IMR-90 (cell line): ENCODE results near the gene TNS3. TPM values are rescaled to one million over a fixed set of nuclear protein-coding genes. Genes with fewer than 3 reads are reported as not detected.

ENCODE experiments used
- ATAC-seq: fragments of 200-7000 bp; cut with Tn5 transposase; 2 replicates; pipeline ENCODE4 v1.9.1; 2020; ENCODE audit warnings: low read depth, mild to moderate bottlenecking, moderate library complexity
- BruUV-seq: library from RNA; stranded (reverse); fragments of 400-500 nt; replicated peaks from 2 replicates; lab custom pipeline; 2021; lab: Mats Ljungman, UMichigan
- CTCF ChIA-PET: fragments of 300-600 bp; formaldehyde crosslinking; extraction: SDS; loops from one replicate; lab custom pipeline; 2021; ENCODE audit warnings: antibody characterized with exemption; lab: Yijun Ruan, JAX
- POLR2A ChIA-PET: fragments of 300-600 bp; sonication (Branson Sonifier 250); formaldehyde crosslinking; loops from one replicate; lab custom pipeline; 2022; ENCODE audit warnings: antibody characterized with exemption; ENCODE audit not compliant: unreplicated experiment; lab: Charles Lee
- DNase-seq: peaks from one replicate; pipeline ENCODE4 v3.0.0; 2013
- H2AFZ ChIP-seq: replicated peaks from 2 replicates; pipeline ENCODE3; 2013; ENCODE audit warnings: low read length, mild to moderate bottlenecking; ENCODE audit not compliant: poor library complexity
- H2AK5ac ChIP-seq: 2 replicates; pipeline ENCODE4 v1.6.1; 2013; ENCODE audit warnings: low read depth, low read length, inconsistent platforms
- H2AK9ac ChIP-seq: replicated peaks from 2 replicates; pipeline ENCODE3; 2013; ENCODE audit warnings: mild to moderate bottlenecking, low read depth, low read length, moderate library complexity; ENCODE audit not compliant: poor library complexity
- H2BK120ac ChIP-seq: 2 replicates; pipeline ENCODE4 v1.6.1; 2013; ENCODE audit warnings: low read depth, low read length, inconsistent platforms
- H2BK15ac ChIP-seq: 3 replicates; pipeline ENCODE4 v1.6.1; 2013; ENCODE audit warnings: low read depth, low read length, inconsistent platforms
- H2BK20ac ChIP-seq: 2 replicates; pipeline ENCODE4 v1.6.1; 2013; ENCODE audit warnings: low read depth, mild to moderate bottlenecking, inconsistent platforms, low read length, moderate library complexity
- H2BK5ac ChIP-seq: 2 replicates; pipeline ENCODE4 v1.6.1; 2013; ENCODE audit warnings: mild to moderate bottlenecking, low read depth, low read length, inconsistent platforms; ENCODE audit not compliant: poor library complexity, severe bottlenecking
- H3K14ac ChIP-seq: replicated peaks from 2 replicates; pipeline ENCODE4 v1.6.1; 2013; ENCODE audit warnings: low read depth, low read length, inconsistent platforms
- H3K18ac ChIP-seq: 2 replicates; pipeline ENCODE4 v1.6.1; 2013; ENCODE audit warnings: low read depth, low read length, control low read depth
- H3K23ac ChIP-seq: 2 replicates; pipeline ENCODE4 v1.6.1; 2013; ENCODE audit warnings: low read depth, low read length, inconsistent platforms
- H3K27ac ChIP-seq: 2 replicates; pipeline ENCODE4 v1.5.1; 2013; ENCODE audit warnings: mild to moderate bottlenecking, control low read depth, low read length; ENCODE audit not compliant: insufficient read depth
- H3K27me3 ChIP-seq: 2 replicates; pipeline ENCODE4 v1.6.1; 2013; ENCODE audit warnings: low read length; ENCODE audit not compliant: control insufficient read depth, insufficient read depth
- H3K36me3 ChIP-seq: 2 replicates; pipeline ENCODE4 v1.6.1; 2013; ENCODE audit warnings: low read length, mixed read lengths; ENCODE audit not compliant: control insufficient read depth, insufficient read depth
- H3K4ac ChIP-seq: 2 replicates; pipeline ENCODE4 v1.6.1; 2013; ENCODE audit warnings: low read depth, low read length, inconsistent platforms
- H3K4me1 ChIP-seq: 2 replicates; pipeline ENCODE4 v1.6.1; 2013; ENCODE audit warnings: low read length, mixed read lengths; ENCODE audit not compliant: control insufficient read depth, insufficient read depth
- H3K4me2 ChIP-seq: 2 replicates; pipeline ENCODE4 v1.6.1; 2013; ENCODE audit warnings: low read depth, mild to moderate bottlenecking, control low read depth, low read length, moderate library complexity
- H3K4me3 ChIP-seq: 2 replicates; pipeline ENCODE4 v1.5.1; 2013; ENCODE audit warnings: low read depth, mild to moderate bottlenecking, control low read depth, low read length, moderate library complexity; ENCODE audit not compliant: insufficient read depth
- H3K56ac ChIP-seq: 2 replicates; pipeline ENCODE4 v1.6.1; 2013; ENCODE audit warnings: low read length, inconsistent platforms; ENCODE audit not compliant: insufficient read depth; ENCODE audit errors: extremely low read depth
- H3K79me1 ChIP-seq, 2 experiments: 2 replicates each; pipeline ENCODE4 v1.6.1; 2013; ENCODE audit warnings: low read length in 2 of 2, inconsistent platforms in 1 of 2, low read depth in 1 of 2
- H3K9ac ChIP-seq: 2 replicates; pipeline ENCODE4 v1.6.1; 2013; ENCODE audit warnings: low read depth, low read length, control low read depth
- H3K9me1 ChIP-seq: 2 replicates; pipeline ENCODE4 v1.6.1; 2013; ENCODE audit warnings: low read length, inconsistent platforms; ENCODE audit not compliant: insufficient read depth
- H3K9me3 ChIP-seq: 2 replicates; pipeline ENCODE4 v1.6.1; 2013; ENCODE audit warnings: low read length; ENCODE audit not compliant: control insufficient read depth, insufficient read depth
- H4K20me1 ChIP-seq: 2 replicates; pipeline ENCODE4 v1.6.1; 2013; ENCODE audit warnings: low read length, inconsistent platforms; ENCODE audit not compliant: insufficient read depth
- H4K5ac ChIP-seq: 2 replicates; pipeline ENCODE4 v1.6.1; 2013; ENCODE audit warnings: mild to moderate bottlenecking, low read depth, low read length, control low read depth
- H4K8ac ChIP-seq, 2 experiments: 2 replicates each; pipeline ENCODE4 v1.6.1; 2013; ENCODE audit warnings: low read depth in 2 of 2, low read length in 2 of 2, control low read depth in 1 of 2, inconsistent platforms in 1 of 2
- H4K91ac ChIP-seq: 2 replicates; pipeline ENCODE4 v1.6.1; 2013; ENCODE audit warnings: low read depth, low read length, inconsistent platforms; ENCODE audit not compliant: insufficient read depth
- BHLHE40 ChIP-seq: fragments of 150-350 bp; IDR thresholded peaks from 2 replicates; pipeline ENCODE4 v1.6.1; 2016; ENCODE audit warnings: mild to moderate bottlenecking, low read depth, low read length
- CEBPB ChIP-seq: IDR thresholded peaks from 2 replicates; pipeline ENCODE4 v1.6.1; 2012; ENCODE audit warnings: low read depth, low read length, improper control_type of control experiment
- CHD1 ChIP-seq: IDR thresholded peaks from 2 replicates; pipeline ENCODE4 v1.6.1; 2012; ENCODE audit warnings: low read depth, low read length, improper control_type of control experiment
- FOS ChIP-seq: fragments of 150-350 bp; IDR thresholded peaks from 2 replicates; pipeline ENCODE4 v1.6.1; 2016; ENCODE audit warnings: low read depth, low read length
- MAFK ChIP-seq: IDR thresholded peaks from 2 replicates; pipeline ENCODE4 v1.6.1; 2012; ENCODE audit warnings: low read depth, low read length, improper control_type of control experiment
- MAZ ChIP-seq: IDR thresholded peaks from 2 replicates; pipeline ENCODE4 v1.6.1; 2012; ENCODE audit warnings: low read depth, mild to moderate bottlenecking, low read length, improper control_type of control experiment, moderate library complexity, borderline replicate concordance
- MXI1 ChIP-seq: IDR thresholded peaks from 2 replicates; pipeline ENCODE4 v1.6.1; 2012; ENCODE audit warnings: low read depth, mild to moderate bottlenecking, low read length, moderate library complexity, borderline replicate concordance
- NFE2L2 ChIP-seq: fragments of 150-350 bp; IDR thresholded peaks from 2 replicates; pipeline ENCODE4 v1.6.1; 2016; ENCODE audit warnings: low read depth, mild to moderate bottlenecking, low read length
- POLR2A ChIP-seq: IDR thresholded peaks from 2 replicates; pipeline ENCODE4 v1.6.1; 2012; ENCODE audit warnings: mild to moderate bottlenecking, low read depth, low read length
- RAD21 ChIP-seq: IDR thresholded peaks from 2 replicates; pipeline ENCODE4 v1.6.1; 2012; ENCODE audit warnings: low read length, improper control_type of control experiment
- RCOR1 ChIP-seq: IDR thresholded peaks from 2 replicates; pipeline ENCODE4 v1.6.1; 2012; ENCODE audit warnings: mild to moderate bottlenecking, low read length, improper control_type of control experiment; ENCODE audit not compliant: insufficient replicate concordance
- RFX5 ChIP-seq: IDR thresholded peaks from 2 replicates; pipeline ENCODE4 v1.8.0; 2012; ENCODE audit warnings: low read depth, mild to moderate bottlenecking, low read length, moderate library complexity
- SMC3 ChIP-seq: fragments of 150-350 bp; IDR thresholded peaks from 2 replicates; pipeline ENCODE4 v1.6.1; 2016; ENCODE audit warnings: low read depth, mild to moderate bottlenecking, antibody characterized with exemption, low read length, moderate library complexity
- WGBS, 2 experiments: methylation state at CpG; one replicate each; pipeline versions ENCODE4 v1.1.5 to v1.1.7; 2013; ENCODE audit warnings: missing lambda C conversion rate in 2 of 2; ENCODE audit not compliant: insufficient read length in 1 of 2; ENCODE audit errors: extremely low coverage in 2 of 2; 5-methylcytosine and 5-hydroxymethylcytosine counted together
- dilution Hi-C: fragments of 300-500 bp; cut with HindIII; formaldehyde crosslinking; loops from one replicate; pipeline ENCODE4 v1.14.3; 2018; ENCODE audit warnings: low sequenced_read_pairs; ENCODE audit not compliant: unreplicated experiment
- in situ Hi-C: fragments of 300-500 bp; cut with MboI; formaldehyde crosslinking; loops from 3 replicates; pipeline ENCODE4 v1.14.3; 2019; ENCODE audit warnings: low sequenced_read_pairs, inconsistent platforms, mixed read lengths
- intact Hi-C: fragments of 100-400 bp; cut with micrococcal nuclease; formaldehyde crosslinking; loops from 2 replicates; pipeline ENCODE4 v1.10.0; 2022
- polyA plus RNA-seq, 3 experiments: library from polyadenylated mRNA; depleted of rRNA; stranded (reverse); fragments of >200 nt; gene quantifications; 2 replicates each; pipeline ENCODE4 v1.2.3, GENCODE V29; 2012; ENCODE audit warnings: low replicate concordance in 1 of 3
- total RNA-seq: library from RNA; depleted of rRNA; stranded (reverse); fragments of >200 nt; gene quantifications from 2 replicates; pipeline ENCODE4 v1.2.3, GENCODE V29; 2012
- TF ChIP-seq, protein P1 (sequence below): fragments of 150-350 bp; IDR thresholded peaks from 2 replicates; pipeline ENCODE4 v1.6.1; 2016; ENCODE audit warnings: low read depth, mild to moderate bottlenecking, low read length, moderate library complexity, borderline replicate concordance
- TF ChIP-seq, protein P2 (sequence below): fragments of 150-350 bp; IDR thresholded peaks from 2 replicates; pipeline ENCODE4 v1.6.1; 2017; ENCODE audit warnings: mild to moderate bottlenecking, antibody characterized with exemption, low read length, low read depth
- TF ChIP-seq, protein P3 (sequence below): conservative IDR thresholded peaks from 2 replicates; pipeline ENCODE4 v1.5.1; 2012; ENCODE audit warnings: mild to moderate bottlenecking, low read depth, low read length, improper control_type of control experiment

The TNS3 gene
- total and polyA plus RNA-seq, 2 of the 4 experiments (the other 2 are of a cell fraction), result 64.3 to 79.2 TPM

DNA sequence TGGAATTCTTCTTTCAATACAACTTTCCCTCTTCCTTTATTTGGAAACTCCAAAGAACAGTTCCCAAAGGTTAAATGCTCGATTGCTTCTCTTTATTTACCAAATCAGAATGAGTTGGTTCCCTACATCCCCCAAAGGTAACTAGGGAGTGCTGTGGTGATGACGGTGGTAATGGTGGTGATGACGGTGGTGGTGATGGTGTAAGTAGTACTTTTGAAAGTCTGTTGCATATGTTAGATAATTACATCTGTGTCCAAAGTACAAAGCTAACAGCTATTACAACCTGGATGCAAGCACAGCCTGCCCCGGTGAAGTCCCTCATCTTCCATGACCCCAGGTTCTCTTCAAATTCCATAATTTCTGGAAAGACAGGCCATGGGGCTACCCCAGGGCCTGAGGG is 115.1 kb downstream of the TNS3 start:
- Histone ChIP-seq H3K23ac (no peak overlapping the region), H2BK15ac (no peak overlapping the region), H3K56ac (no peak overlapping the region), H2AK9ac (no peak overlapping the region), H3K9me1 (peaks cover 13% of the 10 kb centered on the region), H3K18ac (no peak overlapping the region), H2AFZ (no peak overlapping the region), H4K5ac (no peak overlapping the region), H3K14ac (no peak overlapping the region), H3K4me2 (no peak overlapping the region), H3K4me3 (no peak overlapping the region), H4K20me1 (peaks cover 40% of the 10 kb centered on the region), H2BK20ac (no peak overlapping the region), H2BK120ac (no peak overlapping the region), H3K79me1 (peaks cover 32 to 74% of the 10 kb centered on the region in 2 experiments), H4K8ac (no peak overlapping the region), H3K36me3 (peaks cover 16% of the 10 kb centered on the region), H4K91ac (no peak overlapping the region), H2AK5ac (no peak overlapping the region), H2BK5ac (no peak overlapping the region), H3K4me1 (peaks cover 6% of the 10 kb centered on the region), H3K27ac (no peak overlapping the region), H3K27me3 (no peaks in the 10 kb centered on the region), H3K9me3 (no peaks in the 10 kb centered on the region), H3K9ac (no peak overlapping the region), H3K4ac (no peak overlapping the region)
- intact Hi-C loops (no loop called here), dilution Hi-C loops (no loop called here), in situ Hi-C loops (no loop called here)
- WGBS, 2 experiments, result no CpG with 5 or more reads among the region's 4 CpGs
- DNase-seq (no peak), ATAC-seq (no peak)
- BruUV-seq, result no TSS peak
- ChIA-PET POLR2A (no interaction called here), CTCF (no interaction called here)
- TF ChIP-seq MXI1 (no peak), RAD21 (no peak), MAFK (no peak), CHD1 (no peak), MAZ (no peak), SMC3 (no peak), FOS (no peak), RFX5 (no peak), BHLHE40 (no peak), POLR2A (no peak), NFE2L2 (no peak), CEBPB (no peak), RCOR1 (no peak)
- TF ChIP-seq, protein P1, sequence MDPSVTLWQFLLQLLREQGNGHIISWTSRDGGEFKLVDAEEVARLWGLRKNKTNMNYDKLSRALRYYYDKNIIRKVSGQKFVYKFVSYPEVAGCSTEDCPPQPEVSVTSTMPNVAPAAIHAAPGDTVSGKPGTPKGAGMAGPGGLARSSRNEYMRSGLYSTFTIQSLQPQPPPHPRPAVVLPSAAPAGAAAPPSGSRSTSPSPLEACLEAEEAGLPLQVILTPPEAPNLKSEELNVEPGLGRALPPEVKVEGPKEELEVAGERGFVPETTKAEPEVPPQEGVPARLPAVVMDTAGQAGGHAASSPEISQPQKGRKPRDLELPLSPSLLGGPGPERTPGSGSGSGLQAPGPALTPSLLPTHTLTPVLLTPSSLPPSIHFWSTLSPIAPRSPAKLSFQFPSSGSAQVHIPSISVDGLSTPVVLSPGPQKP, result no peak
- TF ChIP-seq, protein P2, sequence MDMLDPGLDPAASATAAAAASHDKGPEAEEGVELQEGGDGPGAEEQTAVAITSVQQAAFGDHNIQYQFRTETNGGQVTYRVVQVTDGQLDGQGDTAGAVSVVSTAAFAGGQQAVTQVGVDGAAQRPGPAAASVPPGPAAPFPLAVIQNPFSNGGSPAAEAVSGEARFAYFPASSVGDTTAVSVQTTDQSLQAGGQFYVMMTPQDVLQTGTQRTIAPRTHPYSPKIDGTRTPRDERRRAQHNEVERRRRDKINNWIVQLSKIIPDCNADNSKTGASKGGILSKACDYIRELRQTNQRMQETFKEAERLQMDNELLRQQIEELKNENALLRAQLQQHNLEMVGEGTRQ, result no peak
- TF ChIP-seq, protein P3, sequence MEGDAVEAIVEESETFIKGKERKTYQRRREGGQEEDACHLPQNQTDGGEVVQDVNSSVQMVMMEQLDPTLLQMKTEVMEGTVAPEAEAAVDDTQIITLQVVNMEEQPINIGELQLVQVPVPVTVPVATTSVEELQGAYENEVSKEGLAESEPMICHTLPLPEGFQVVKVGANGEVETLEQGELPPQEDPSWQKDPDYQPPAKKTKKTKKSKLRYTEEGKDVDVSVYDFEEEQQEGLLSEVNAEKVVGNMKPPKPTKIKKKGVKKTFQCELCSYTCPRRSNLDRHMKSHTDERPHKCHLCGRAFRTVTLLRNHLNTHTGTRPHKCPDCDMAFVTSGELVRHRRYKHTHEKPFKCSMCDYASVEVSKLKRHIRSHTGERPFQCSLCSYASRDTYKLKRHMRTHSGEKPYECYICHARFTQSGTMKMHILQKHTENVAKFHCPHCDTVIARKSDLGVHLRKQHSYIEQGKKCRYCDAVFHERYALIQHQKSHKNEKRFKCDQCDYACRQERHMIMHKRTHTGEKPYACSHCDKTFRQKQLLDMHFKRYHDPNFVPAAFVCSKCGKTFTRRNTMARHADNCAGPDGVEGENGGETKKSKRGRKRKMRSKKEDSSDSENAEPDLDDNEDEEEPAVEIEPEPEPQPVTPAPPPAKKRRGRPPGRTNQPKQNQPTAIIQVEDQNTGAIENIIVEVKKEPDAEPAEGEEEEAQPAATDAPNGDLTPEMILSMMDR, result no peak
